ENCODE measurements around the gene KIAA1217.

KIAA1217 gene

DNA sequence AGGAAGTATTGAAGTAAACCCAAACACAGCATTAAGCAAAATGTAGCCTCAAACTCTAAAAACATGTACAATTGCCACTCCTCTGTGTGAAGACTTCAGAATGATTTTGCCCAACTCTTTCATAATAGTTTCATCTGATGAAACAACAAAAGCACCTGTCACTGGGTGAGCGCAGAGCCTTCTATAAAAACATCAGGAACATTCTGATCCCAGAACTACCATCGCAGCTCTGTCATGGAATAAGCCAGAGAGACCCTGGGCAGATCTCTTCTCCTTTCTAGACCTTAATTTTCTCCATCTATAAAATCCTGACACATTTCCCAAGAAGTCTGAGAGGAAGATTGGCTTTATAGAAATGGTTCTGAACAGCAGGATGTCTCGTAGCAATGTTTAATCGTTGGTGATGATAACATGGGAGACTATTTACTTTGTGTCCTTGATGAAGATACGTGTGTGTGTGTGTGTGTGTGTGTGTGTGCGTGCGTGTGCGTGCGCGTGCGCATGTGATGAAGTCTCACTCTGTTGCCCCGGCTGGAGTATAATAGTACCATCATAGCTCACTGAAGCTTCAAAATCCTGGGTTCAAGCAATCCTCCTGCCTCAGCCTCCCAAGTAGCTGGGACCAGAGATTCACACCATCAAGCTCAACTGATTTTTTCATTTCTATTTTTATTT lies 198.0 kb downstream of the KIAA1217 start:
- no peak for DNase-seq (ENCODE audit: low spot score)

DNA sequence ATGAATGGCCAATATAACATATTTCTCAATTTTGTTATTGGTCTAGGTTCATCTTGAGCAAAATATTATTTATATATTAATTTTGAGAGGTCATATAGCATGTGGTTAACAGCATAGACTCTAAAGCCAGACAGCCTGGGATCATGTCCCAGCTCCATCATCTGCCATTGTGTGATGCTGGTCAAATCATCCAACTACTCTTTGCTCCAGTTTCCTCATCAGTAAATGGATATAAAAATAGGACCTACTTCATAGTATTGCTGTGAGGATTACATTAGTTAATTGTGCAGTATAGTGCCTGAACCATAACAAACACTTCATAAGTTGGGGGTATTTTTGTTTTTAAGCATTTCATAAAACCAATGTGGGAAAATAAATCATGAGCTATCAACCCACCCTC lies 199.0 kb downstream of the KIAA1217 start:
- no peak for DNase-seq (ENCODE audit: low spot score)

DNA sequence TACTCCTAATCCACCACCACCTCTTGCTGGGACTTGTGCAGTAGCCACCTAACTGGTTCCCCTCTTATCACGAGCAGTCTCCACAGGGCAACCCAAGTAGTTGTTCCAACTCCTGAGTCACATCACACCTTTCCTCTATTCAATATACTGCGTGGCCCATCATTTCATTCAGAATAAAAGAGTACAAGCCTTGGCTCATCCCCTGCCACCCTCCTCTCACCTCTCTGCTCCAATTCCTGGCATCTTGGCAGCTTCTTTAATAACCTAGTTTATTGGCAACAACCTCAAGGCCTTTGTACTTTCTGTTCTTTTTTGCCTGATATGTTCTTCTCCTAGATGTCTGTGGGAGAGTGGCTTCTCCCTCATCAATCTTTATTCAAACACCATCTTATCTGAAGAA lies 199.4 kb downstream of the KIAA1217 start:
- no peak for DNase-seq (ENCODE audit: low spot score)

DNA sequence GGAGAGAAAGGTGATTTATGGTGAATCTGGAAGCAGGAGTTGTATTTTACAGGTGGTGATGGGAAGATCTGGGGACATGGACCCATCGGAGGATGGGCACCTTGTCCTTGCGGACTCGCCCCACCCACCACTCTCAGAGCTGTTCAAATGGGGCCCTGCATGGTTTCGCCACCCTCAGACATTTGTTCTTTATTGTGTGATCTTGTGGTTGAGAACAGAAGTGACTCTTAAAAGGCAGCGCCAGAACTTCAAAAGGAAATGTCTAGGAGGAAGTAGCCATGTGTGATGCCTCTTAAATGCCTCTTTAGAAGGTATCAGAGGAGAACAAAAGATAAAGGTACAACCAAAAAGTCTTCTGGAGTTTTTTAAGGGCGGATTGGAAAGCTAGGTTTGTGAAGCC lies 205.7 kb downstream of the KIAA1217 start:
- DNase-seq (ENCODE audit: low spot score) = no peak

DNA sequence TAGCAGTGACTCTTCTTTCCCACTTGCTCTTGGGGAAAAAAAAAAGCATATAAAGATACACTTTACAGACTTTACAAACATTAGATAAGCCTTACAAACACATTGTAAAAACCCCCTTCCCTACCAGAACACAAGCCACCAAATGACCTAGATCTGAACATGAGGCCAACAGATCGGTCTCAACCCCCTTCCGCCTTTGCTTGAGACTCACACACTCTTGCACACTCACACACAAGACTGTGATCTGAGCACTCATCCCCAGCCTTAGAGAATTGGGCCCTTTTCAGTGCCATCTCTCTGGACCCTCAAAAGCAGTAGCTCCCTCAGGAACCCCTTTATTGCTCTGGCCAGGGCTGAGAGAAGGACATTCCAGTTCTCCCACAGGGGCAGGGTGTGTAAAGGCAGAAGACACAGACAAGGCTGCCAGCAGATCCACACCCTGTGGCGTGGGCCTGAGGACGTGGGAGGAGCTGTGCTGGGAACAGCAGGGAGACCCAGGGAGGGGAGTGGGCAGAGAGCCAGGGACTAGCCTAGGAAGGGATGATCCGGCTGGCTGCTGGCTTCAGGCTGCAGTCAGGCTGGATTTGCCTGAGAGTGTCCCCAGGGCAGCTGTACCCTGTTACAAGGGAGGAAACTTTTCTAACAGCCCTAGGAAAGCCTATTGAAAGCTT lies 206.7 kb downstream of the KIAA1217 start:
- no peak for DNase-seq (ENCODE audit: low spot score)

DNA sequence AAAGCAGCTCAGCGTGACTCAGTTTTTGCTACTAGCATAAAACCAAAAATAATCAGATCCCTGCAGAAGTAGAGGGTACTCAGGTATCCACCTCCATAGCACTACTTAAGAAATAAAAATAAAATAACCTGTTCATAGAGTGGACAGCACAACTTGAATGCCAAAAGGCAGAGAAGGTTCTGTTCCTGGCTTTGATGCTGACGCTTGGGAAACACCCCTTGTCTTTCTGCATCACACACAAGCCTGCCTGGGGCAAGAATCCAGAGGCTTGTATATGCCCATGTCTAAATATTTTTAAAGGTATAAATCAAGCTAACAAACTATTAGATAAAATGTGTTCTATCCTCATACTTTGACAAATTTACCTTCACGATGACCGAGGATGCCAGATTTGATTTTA lies 207.3 kb downstream of the KIAA1217 start:
- no peak for DNase-seq (ENCODE audit: low spot score)

DNA sequence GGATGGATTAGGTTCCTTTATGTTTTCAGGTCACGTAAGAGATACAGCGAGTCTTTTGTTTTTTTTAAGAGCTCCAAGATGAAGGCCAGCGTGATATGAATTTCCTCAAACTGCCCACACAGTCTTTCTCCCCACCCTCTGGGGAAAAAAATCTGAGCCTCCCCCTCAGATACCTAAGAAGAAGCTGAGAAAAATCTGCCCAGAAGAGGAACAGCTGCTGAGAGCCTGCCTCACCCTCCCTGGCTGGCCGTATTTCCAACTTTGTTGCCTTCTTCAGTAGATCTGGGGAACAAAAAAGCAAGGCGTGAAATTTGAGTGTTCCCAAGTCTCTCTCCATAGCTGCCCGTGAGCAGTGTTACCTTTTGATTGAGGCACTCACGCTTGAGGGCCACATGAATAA lies 208.1 kb downstream of the KIAA1217 start:
- no peak for DNase-seq (ENCODE audit: low spot score)

DNA sequence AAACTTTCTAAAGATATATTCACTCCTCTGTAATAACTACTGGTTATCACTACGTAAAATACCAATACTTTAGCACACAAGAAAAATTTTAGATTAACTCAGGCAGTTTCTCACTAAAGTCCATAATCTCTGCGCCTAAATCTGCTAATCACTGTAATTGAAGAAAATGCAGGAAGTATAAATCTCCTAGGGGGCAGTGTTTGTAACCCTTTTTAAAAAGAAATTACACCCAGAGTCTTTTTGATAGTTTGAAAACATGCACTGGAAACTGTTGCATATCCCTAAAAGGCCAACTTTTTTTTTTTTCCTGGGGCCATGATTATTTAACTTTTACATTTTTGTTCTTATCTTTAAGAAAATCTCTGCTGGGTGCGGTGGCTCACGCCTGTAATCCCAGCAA lies 209.6 kb downstream of the KIAA1217 start:
- no peak for DNase-seq (ENCODE audit: low spot score)

DNA sequence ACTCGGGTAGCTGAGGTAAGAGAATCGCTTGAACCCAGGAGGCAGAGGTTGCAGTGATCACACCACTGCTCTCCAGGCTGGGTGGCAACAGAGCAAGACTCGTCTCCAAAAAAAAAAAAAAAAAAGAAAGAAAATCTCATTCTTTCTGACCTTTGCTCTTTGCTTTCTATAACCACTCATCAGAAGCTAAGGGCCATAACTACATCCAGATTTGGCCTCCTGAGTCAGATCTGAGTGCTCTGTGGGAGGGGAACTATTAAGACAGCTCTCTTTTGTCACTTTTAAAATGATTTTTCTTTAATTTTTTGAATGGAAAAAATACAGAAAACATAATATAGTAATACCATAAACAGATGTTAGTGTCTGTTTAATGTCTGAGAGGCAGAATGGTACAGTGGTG lies 210.1 kb downstream of the KIAA1217 start:
- DNase-seq (ENCODE audit: low spot score) = no peak

DNA sequence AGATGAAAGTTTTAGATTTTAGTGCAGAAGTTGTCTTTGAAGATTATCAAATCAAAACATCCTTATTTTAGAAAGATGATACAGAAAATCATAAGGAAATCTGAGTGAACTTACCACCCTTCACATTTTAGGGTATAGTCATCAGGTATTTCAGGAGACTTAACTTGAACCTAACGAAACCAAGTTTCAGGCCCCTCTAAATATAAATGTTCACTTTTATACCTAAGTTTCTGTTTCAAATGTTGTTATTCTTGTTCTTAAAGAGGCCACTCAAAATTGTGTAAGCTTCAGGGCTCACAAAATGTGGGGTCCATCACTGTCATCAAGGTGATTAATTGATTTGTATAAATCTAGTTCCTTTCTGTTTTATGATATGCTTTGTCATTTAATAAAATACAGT lies 216.2 kb downstream of the KIAA1217 start:
- DNase-seq (ENCODE audit: low spot score) = no peak

DNA sequence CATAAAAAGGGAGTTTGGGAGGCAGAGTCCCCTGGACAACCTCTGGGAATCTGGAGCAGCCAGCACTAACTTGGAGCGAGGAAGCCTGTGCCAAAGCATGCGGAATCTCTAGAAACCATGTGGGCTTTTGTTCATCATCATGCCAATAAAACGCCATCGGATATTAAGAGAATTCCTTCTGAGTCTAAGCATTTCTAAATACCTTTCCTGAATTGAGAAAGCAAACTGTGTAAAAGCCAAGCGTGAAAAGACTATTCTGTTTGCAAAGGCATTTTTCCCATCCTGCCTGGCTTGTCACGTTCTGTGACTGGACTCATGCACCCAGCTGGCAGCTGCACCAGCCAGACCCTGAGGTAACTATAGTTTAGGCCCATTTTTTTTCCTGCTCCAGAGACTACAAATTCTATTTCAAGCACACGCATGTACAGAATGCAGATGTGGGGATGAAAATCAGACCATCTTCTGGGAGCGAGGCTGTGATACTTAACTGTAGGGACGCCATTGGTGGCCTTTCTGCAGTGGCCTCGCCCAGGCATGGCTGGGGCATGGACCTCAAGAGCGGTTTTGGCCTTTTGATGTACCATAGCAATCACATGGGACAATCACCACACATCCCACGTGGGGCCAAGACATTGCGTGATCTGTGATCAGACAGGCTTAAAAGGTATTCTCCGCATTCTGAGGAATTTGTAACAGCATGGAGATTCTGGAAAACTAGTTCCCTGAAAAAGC lies 218.9 kb downstream of the KIAA1217 start:
- DNase-seq (ENCODE audit: low spot score) = no peak

DNA sequence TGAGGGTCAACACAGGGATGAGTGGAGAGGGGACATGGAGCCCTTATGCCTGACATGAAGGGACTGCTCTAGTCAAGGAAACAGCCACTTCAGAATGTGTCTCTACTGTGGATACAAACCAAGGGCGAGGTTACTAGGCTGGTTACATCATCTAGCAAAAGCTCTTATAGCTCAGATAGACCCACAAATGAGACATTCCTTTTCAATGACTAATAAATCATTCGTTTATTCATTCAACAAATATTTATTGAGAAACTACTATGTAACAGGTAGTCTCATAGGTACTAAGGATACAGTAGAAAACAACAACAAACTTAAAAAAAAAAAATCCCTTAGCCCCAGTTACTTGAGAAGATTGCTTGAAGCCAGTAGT lies 219.5 kb downstream of the KIAA1217 start:
- no peak for DNase-seq (ENCODE audit: low spot score)

DNA sequence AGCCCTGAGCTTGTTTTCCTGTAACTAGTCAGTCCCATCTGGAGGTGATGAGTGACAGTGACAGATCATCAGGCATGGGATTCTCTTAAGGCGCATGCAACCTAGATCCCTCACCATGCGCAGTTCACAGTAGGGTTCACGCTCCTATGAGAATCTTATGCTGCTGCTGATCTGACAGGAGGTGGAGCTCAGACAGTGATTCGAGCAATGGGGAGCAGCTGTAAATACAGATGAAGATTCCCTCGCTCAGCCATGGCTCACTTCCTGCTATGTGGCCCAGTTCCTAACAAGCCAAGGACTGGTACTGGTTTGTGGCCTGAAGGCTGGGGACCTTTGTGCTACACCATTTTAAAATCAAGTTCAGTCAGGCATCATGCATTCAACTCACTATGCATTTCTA lies 221.7 kb downstream of the KIAA1217 start:
- no peak for DNase-seq (ENCODE audit: low spot score)

DNA sequence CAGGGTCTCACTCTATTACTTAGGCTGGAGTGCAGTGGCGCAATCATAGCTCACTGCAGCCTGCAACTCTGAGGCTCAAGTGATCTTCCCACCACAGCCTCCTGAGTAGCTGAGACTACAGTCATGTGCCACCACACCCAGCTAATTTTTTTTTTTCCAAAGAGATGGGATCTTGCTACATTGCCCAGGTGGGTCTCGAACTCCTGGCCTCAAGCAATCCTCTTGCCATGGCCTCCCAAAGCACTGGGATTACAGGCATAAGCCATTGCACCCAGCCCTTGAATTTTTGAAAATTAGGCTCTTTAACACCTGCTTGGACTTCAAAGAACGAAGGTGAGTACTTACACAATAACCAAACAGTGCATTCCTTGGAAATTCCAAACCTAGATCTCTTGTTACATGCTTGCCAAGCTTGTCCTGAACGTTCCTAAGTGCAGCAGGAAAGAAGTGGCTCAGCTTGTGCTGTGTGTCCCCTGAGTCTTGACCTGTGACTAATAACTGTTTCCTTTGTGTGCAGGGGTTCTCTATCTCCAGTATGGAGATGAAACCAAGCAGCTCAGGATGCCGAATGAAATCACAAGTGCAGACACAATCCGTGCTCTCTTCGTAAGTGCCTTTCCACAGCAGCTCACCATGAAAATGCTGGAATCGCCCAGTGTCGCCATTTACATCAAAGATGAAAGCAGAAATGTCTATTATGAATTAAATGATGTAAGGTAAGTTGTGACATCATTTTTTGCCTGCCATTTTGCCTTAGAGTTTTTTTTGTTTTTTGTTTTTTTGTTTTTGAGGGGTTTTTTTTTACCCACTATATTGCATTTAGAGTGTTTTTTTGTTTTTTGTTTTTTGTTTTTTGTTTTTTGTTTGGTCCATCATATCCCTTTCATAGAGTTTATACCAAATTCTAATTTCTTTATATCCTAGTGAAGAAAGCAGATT lies 223.8 kb downstream of the KIAA1217 start:
- DNase-seq (ENCODE audit: low spot score) = no peak

DNA sequence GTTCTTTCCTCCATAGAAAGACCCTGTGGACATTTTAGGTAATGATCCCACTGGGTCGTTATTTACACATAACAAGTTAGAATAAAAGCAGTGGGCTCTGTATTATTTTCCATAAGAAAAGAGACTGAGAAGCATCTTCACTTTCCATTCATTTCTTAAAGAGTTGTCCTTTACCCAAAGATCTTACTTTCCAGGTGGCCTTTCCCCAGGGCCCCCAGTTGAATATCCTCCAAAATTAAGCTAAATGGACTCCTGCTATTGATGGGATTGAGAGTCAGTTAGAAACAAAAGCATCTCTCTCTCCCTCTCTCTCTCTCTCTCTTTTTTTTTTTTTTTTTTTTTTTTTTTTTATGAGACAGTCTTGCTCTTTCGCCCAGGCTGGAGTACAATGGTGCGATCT lies 224.8 kb downstream of the KIAA1217 start:
- no peak for DNase-seq (ENCODE audit: low spot score)

DNA sequence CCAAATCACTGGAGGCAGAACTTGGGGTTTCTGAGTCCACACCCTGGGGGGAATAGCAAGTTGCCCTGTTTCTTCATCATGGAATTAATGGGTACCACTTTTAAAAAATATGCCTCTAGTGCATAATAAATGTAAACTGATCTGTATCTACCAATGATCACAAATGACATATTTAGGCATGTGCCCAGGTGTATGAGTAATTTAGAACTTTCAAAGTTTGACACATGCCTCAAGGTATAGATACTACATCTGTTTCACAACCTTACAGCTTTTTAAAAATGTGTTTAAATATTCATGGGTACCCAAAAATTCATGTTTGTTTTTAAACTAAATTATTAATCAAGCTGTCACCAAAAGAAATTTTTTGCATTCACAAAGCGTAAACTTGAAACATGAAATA lies 226.0 kb downstream of the KIAA1217 start:
- no peak for DNase-seq (ENCODE audit: low spot score)

DNA sequence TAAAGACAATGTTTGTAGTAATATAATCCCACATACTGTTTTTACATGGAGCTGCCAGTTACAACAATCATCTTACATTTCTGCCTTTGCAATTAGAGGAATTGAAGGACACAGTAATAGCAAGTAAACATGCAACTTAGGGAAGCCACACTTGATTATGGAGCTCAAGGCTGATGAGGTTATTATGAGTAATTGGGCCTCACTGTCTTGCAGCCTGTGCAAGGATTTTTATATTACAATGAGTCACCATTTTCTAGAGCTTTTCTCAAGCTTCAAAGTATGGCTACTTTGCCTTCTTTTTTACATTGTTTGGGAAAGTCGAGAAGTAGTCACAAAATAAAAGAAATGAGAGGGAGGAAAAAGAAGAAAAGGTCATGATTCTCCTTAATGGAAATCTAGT lies 226.4 kb downstream of the KIAA1217 start:
- no peak for DNase-seq (ENCODE audit: low spot score)

DNA sequence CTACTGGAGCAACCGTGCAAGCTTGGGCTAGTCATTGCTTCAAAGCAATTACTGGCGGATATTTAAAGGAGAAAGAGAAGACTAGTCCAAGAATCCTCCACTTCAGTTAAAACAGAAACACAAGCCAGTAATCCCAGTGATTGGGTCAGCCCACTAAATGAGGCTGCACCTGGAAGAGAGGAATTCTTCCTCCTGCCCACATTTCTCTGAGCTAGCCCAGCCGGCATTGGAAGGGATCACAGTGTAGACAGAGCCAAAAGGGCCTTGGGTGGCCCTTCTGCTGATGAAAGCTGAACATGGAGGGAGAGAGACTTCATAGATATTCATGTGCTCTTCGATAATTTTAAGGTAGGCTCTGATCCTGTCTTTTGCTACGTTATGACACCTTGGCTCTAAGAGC lies 228.4 kb downstream of the KIAA1217 start:
- DNase-seq (ENCODE audit: low spot score) = no peak

DNA sequence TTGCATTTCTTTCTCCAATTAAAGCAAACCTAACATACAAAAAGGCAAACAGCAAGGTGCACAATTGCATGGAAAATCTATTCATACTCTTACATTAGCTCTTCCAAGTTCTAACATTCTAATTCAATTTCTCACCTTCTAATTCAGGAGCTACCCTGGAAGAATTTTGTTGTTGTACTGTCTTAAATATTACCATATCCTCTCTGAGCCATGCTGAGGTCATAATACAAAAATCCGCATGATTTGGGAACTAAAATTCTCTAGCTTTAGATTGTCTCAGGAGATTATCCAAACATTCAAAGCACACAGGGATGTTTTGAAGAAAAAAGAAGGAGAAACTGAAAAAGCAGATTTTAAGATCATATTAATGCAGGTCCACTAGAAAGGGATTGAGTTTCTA lies 229.9 kb downstream of the KIAA1217 start:
- no peak for DNase-seq (ENCODE audit: low spot score)

DNA sequence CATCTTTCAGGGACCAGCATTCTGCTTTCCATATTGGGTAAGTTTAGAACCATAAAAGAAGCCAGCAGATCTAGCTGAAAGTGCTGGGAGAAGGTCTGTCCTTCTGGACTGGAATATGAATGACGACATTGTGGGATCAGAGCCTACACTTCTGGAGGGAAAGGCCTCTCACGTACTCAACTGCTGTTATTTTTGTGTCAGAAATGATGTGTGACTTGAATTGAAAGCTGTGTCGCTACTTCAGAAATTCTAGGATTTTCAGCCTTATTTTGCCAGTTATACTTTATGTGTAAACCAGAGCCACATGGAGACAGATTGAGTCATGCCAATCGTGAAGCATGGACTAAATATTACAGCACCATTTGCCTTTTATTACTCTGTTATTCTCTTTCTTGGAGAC lies 231.0 kb downstream of the KIAA1217 start:
- DNase-seq (ENCODE audit: low spot score) = no peak

DNA sequence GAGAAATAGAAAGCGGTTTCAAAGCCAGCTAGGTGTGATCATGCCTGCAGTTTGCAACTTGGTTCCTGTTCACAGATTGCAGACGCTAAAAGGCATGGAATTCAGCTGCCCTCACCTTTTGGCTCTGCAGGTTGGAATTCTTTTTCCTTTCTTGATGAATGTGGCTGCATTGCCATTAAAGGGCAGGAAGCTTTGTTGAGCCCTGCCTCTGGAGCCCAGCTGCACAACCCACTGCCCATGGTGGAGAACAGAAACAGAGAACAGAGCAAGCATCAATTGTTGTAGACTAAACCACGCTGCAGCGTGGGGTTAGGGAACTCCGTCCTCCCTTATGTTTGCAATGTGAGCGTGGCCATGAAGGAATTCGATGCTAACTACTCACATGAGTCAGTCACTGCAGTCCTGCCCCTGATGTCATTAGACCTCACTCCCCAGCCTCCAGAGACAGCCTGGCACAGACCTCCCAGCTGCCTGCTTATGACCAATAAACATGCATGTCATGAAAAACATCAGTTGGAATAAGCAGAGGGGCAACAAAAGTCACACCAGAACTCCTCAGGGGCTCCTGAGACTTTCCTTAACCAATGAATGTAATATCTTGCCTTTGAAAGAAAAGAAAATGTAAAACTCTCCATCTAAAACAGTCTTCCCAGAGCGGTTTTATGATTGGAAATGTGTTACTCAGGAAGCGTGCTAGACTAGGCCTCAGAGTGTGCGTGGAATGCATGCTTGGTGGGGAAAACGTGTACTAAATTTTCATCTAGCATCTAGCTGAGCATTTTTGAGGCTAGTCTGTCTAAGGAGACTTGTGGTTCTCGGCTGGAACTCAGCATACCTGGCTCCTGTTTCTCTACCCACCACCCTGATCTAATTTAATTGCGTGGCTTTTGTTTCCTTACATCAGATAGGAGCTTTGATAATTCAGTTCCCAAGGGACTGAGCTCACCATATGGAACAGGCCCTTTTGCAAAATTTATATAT lies 232.2 kb downstream of the KIAA1217 start:
- no peak for DNase-seq (ENCODE audit: low spot score)
